HG03159 (cell line): Measurements from ENCODE around the gene SIGLEC7.

ENCODE experiments used
- ATAC-seq: cut with Tn5 transposase; IDR thresholded peaks from one replicate; pipeline ENCODE4 v1.9.1; 2021; ENCODE audit warnings: mild to moderate bottlenecking, moderate library complexity; ENCODE audit not compliant: unreplicated experiment

The SIGLEC7 gene

DNA sequence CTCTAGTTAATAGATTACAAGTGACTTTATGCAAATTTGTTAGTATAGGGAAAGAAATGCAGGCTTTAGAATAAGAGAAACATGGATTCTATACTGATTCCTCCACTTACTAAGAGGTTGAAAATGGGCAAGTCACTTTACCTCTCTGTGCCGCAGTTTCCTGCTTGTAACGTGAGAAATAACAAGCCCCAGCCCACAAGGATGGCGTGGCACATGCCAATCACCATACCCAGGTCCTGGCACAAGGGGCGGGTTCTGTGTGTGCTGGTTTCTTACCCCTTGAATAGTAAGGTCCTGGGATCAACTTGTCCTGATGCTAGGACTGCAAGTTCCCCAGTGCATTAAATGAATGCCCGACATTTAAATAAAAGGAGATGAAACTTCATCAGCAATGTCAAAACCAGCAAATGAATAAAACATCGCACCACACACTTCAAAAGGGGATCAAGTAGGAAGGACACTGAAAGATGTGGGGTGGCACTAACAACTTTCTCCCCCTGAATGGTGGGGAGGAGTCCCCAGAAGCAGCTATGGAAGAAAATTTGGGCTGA lies 25.3 kb upstream of the SIGLEC7 start:
- no peak for ATAC-seq

DNA sequence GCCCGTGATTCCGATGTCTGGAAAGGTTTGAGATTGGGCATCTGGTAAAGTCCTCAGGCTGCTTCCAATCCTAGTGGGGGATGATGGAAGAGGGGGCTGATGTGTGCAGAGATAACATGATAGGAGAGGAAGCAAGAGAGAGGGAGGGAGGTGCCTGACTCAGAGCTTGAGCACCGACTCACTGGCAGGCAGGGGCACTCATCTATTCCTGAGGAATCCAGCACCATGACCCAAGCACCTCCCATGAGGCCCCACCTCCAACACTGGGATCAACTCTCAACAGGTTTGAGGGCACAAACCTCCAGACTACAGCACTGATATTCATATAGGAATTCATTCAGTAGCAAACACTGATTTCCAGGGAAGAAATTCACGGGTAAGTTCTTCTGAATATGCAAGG lies 23.0 kb upstream of the SIGLEC7 start:
- ATAC-seq, result no peak

DNA sequence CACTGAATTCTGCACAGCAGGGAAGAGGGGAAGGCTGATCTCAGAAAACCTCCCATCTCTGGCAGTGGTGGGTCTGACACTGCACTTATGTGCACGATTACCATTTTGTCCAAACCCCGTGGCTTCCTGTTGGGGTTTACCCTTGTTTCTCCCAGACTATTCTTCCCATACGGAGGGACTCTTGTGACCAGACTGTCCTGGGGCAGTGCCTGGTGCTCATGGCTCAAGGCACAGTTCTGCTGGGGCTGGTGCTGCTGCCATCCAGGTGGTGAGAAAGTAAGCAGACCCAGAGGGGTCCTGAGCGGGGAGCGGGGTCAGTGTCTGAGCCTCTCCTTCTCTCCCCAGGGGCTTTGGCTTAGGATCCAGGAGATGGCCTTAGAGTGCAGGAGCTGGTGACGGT lies 22.5 kb upstream of the SIGLEC7 start:
- ATAC-seq, result no peak

DNA sequence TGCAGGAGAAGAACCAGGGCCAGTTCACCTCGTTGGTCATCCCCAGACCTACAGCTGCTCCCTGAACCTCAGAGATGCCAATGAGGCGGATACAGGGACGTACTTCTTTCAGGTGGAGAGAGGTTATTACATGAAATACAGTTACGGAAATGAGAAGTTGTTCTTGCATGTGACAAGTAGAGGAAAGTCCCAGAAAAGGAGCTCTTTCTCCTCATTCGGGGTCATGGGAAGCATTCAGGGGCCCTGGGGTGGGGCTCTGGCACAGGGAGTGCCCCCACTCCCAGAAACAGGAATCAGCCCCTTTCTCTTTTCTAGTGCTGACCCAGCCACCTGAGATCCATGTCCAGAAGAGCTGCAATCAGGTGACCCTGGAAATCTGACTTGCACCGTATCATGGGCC lies 21.9 kb upstream of the SIGLEC7 start:
- ATAC-seq, result no peak

DNA sequence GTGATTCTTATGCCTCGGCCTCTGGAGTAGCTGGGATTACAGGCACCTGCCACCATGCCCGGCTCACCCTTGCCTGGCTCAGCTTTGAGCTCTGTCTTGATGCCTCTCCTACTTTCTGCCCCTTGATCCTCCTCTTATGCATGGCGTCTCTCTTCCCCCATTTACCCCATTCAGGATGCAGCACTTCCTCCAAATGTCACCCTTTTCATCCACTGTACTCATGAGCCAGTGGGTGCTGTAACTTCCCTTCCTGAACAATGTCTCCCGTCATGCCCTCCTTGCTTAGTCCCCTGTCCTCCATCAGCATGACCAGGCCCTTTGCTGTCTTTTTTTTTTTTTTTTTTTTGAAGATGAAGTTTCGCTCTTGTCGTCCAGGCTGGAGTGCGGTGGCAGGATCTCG lies 20.8 kb upstream of the SIGLEC7 start:
- ATAC-seq, result no peak

DNA sequence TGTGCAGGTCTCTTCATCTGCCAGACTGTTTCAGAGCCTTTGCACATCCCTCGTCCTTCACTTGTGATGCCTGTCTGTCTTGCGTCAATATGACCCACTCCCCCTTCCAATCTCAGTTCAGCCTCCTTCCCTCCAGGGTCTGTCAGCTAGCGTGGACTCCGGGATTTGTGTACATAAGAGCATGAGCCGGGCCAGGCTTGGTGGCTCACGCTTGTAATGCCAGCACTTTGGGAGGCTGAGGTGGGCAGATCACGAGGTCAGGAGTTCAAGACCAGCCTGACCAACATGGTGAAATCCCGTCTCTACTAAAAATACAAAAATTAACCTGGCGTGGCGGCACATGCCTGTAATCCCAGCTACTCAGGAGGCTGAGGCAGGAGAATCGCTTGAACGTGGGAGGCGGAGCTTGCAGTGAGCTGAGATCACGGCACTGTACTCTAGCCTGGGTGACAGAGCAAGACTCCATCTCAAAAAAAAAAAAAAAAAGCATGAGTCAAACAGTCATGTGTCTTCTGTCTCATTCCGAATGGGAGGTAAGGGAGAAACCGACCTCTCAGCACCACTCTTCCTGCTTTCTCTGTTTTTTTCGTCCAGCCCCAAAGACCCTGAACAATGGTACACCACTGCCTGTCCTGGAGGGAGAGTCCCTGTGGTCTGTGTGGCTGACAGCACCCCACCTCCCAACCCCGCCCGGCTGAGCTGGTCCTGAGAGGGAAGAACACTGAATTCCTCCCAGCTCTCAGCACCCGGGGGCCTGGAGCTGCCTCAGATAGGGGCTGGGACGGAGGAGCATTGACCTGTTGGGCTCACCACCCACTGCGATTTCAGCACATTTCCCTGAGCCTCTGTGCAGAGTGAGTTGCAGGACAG lies 19.8 kb upstream of the SIGLEC7 start:
- ATAC-seq, result no peak

DNA sequence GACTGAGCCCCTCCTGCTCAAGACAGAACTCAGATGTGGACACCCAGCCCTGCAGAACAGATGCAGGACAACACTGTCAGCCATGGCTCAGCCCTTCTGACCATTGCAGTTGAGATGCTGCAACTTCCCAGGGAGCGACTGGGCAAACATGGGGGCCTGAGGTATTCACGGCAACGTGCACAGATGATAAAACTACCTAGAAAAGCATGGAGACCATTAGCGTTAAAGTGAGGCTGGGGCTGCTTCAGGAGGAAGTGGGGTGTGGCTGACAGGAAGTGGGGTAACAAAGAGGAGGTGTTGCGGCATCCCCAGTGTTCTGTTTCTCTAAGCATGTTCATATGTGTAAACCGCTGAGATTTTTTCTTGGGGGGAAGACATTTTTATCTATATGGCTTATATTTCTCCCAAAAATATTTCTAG lies 18.7 kb upstream of the SIGLEC7 start:
- ATAC-seq, result no peak

DNA sequence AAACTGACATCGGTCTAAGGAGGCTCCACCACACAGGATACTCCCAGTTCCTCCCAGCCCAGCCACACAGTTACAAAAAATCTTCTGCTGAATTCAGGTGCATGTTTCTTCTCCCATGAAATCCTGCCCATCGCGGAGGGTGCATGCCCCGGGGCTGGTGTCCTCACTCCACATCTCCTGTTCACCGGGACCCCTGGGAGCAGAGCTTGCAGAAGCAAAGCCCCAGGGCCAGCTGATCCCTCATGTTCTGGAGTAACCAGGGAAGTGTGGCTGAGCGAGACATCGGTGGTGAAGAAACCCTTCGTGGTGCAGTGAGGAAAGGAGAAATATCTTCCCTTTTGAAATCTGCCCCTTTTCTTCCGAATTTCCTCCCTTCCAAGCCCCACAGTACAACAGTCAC lies 18.3 kb upstream of the SIGLEC7 start:
- ATAC-seq, result no peak

DNA sequence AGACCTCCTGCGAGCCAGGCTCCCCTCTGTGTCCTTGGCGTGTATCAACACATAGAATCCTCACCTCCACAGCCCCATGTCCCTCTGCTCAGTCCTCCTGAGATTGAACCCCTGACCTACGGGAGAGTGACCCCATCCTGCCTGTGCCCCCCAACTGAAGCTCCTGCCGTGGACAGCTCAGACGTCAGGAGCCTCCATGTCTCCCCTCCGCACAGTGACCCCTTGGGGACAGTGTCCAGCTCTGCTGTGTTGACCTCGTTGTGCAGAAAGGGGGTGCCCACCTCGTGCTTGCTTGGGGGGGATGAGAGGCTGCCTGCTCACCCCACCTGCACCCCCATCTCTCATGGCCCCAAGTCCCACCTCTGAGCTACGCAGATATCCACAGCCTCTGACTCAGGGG lies 17.9 kb upstream of the SIGLEC7 start:
- no peak for ATAC-seq

DNA sequence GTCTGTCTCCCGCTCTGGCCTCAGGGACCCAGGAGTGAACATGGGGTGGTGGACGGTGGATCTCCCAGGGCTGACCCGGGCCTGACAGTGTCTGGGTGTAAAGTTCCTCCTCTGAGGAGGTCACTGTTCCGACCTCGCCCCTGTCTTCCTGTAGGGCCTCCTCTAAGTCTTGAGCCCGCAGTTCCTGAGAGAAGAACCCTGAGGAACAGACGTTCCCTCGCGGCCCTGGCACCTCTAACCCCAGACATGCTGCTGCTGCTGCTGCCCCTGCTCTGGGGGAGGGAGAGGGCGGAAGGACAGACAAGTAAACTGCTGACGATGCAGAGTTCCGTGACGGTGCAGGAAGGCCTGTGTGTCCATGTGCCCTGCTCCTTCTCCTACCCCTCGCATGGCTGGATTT lies 17.4 kb upstream of the SIGLEC7 start, which contains the start of gene SIGLEC9:
SIGLEC9 (plus strand) TSS at position 178 of the 400 bp plus-strand sequence; CDS start at position 247, 69 bp downstream.
- ATAC-seq, result no peak

DNA sequence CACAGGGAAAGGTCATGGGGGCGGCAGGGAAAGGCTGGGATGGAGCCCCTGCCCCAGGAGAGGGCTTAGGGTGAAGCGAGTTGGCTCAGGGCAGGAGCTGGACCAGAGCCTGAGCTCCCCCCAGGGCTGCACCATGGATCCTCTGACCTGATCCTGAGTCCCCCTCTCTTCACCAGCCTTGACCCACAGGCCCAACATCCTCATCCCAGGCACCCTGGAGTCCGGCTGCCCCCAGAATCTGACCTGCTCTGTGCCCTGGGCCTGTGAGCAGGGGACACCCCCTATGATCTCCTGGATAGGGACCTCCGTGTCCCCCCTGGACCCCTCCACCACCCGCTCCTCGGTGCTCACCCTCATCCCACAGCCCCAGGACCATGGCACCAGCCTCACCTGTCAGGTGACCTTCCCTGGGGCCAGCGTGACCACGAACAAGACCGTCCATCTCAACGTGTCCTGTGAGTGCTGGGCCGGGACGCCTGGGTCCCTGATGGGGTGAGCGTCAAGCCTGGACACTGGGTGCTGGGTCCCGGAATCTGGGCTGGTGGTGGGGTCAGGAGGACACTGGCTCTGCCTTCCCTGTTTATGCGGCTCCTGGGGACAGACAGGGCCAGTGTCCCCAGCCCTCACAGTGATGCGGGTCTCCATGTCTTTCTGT lies 16.6 kb upstream of the SIGLEC7 start:
- no peak for ATAC-seq

DNA sequence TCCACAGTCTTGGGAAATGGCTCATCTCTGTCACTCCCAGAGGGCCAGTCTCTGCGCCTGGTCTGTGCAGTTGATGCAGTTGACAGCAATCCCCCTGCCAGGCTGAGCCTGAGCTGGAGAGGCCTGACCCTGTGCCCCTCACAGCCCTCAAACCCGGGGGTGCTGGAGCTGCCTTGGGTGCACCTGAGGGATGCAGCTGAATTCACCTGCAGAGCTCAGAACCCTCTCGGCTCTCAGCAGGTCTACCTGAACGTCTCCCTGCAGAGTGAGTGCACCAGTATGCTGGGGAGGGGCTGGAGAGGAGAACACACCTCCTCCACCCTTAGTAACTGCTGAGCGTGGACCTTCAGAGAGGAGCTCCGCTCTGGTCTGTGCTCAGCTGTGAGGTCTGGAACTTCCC lies 15.1 kb upstream of the SIGLEC7 start:
- ATAC-seq, result no peak

DNA sequence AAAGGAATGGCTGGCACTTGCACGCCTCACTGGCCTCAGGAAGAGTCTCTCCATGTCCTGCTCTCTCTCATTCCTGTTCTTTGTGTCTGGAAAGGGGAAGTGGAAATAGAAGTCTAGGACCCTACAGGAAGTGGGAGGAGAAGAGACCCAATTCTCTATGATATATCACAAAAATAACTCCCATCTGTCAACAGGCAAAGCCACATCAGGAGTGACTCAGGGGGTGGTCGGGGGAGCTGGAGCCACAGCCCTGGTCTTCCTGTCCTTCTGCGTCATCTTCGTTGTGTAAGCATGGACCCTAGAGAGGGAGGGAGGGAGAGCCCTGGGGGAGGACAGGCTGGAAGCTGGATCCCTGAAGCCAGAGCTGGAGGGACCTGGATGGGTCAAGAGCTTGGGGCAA lies 14.3 kb upstream of the SIGLEC7 start:
- ATAC-seq, result no peak

DNA sequence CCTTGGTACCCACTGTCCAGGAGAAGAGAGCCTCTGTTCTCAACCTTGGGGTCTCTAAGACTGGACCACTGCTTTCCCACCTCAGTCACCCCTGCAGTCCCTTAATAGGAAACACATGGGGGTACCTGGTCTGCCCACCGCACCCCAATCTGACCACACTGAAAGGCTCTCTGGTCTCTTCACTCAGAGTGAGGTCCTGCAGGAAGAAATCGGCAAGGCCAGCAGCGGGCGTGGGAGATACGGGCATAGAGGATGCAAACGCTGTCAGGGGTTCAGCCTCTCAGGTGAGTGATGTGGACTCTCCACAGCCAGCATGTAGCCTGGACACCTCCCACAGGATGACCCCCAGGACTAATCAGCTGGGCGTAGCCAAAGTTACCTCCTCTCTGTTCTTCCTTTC lies 13.9 kb upstream of the SIGLEC7 start:
- ATAC-seq, result no peak

DNA sequence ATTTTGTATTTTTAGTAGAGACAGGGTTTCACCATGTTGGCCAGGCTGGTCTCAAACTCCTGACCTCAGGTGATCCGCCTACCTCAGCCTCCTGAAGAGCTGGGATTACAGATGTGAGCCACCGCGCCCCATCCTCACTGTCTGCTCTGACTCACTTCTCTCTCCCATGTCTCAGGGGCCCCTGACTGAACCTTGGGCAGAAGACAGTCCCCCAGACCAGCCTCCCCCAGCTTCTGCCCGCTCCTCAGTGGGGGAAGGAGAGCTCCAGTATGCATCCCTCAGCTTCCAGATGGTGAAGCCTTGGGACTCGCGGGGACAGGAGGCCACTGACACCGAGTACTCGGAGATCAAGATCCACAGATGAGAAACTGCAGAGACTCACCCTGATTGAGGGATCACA lies 12.4 kb upstream of the SIGLEC7 start:
- no peak for ATAC-seq

DNA sequence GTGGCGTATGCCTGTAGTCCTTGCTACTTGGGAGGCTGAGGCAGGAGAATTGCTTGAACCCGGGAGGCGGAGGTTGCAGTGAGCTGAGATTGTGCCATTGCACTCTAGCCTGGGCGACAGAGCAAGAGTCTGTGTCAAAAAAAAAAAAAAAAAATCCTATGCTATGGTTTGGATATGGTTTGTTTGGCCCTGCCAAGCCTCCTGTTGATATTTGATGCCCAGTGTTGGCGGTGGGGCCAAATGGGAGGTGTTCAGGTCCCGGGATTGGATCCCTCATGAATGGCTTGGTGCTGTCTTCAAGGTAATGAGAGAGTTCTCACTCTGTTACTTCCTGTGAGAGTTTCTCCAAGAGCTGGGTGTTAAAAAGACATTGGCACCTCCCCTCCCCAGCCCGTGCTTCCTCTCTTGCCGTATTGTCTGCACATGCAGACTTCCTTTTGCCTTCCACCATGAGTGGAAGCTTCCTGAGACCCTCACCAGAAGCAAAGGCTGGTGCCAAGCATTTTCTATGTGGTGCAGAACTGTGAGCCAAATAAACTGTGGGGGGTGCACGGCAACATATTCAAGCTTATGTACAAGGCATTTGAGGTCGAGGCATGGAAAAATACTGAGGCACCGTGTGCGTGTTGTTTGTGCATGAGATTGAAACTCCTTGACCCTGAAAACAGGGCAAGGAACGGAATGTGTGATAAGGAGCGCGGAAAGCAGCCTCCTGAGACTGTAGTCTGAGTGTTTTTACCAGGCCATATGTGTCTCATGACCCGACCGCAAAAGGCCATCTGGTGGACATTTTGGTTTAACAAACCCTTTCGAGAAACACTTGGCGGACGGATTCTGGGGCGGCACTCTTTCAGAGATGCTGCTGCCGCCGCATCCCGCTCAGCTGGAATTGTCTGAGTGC lies 10.1 kb upstream of the SIGLEC7 start:
- no peak for ATAC-seq

DNA sequence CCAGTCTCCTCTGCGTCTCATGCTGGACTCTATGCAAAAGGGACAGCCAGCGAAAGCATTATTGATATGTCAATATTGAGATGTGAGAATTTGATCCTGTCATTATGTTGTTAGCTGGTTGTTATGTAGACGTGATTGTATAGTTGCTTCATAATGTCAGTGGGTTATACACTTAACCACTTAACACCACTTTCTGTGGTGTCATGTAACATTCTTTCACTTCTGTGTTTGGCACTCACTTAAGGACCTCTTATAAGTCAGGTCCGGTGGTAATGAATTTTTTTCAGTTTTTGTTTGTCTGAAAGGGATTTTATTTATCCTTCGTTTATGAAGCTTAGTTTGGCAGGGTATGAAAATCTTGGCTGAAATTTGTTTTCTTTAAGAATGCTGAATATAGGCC lies 7.1 kb upstream of the SIGLEC7 start:
- no peak for ATAC-seq

DNA sequence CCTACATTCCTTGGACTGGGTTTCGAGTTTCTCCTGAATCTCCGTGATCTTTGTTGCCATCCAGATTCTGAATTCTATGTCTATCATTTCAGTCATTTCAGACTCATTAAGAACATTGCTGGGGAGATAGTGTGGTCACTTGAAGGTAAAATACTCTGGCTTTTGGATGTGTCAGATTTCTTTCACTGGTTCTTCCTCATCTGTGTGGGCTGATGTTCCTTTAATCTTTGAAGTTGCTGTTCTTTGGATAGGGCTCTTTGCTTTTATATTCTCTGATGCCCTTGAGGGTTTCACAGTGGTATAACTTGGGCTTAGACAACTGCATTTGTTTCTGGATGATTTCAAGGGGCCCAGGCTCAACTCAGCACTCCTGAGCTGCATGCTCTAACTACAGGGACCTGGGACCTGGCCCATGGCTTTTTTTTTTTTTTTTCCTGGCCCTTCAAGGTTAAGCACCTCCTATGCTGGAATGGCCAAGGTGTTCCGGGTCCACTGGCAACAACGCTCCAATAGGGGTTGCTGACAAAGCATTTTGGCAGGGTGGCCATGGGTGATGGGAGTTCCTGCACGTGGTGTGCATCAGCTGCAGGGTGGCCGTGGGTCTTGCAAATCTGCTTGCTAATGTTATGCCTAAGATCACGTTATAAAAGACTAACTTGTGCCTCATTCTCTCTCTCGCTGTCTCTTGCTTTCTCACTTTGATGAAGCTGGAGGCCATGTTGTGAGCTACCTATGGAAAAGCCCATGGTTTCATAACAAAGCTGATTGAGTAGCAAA lies 5.9 kb upstream of the SIGLEC7 start:
- ATAC-seq, result no peak

DNA sequence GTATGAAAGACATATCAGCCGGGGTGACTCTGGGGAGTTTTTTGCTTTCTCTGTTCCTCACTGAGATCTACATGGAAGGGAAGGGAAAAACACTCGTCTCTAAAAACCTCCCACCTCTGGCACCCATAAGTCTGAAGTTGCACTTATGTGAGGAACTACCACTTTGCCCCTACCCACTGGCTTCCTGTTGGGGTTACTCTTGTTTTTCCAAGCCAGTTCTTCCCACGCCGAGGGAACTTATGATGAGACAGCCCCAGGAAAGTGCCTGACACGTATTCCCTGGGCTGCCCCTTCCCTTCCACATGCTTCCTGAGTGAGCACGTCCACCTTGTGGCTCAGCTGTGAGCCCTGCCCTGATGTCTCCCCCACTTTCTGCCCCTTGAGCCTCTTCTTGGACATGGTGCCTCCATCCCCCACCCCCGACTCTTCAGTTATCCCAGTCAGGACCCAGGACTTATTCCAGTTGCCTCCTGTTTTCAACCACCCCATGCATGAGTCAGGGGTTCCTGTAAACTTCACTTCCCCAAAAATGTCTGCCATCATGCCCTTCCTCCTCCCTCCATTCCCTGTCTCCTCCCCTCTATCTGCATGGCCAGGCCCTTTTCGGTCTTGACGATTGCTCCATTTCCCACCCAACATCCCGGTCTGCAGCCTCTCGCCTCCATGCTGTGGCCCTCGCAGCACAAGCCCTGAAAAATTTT lies 5.1 kb upstream of the SIGLEC7 start:
- ATAC-seq, result no peak
